CD1c-positive myeloid dendritic cell (primary cell): ENCODE measurements around the gene MIA2.
A peak's percentile ranks its signal among the peaks of the same experiment; 100 is the strongest.
"Not testable (repeated sequence)": the region's sequence is repeated elsewhere in the genome, so short reads cannot be mapped to it uniquely, and the experiment has no call there.

Source experiments
- DNase-seq: peaks from one replicate; pipeline ENCODE4 v3.0.0-alpha.2; 2016; ENCODE audit errors: extremely low spot score

The MIA2 gene

DNA sequence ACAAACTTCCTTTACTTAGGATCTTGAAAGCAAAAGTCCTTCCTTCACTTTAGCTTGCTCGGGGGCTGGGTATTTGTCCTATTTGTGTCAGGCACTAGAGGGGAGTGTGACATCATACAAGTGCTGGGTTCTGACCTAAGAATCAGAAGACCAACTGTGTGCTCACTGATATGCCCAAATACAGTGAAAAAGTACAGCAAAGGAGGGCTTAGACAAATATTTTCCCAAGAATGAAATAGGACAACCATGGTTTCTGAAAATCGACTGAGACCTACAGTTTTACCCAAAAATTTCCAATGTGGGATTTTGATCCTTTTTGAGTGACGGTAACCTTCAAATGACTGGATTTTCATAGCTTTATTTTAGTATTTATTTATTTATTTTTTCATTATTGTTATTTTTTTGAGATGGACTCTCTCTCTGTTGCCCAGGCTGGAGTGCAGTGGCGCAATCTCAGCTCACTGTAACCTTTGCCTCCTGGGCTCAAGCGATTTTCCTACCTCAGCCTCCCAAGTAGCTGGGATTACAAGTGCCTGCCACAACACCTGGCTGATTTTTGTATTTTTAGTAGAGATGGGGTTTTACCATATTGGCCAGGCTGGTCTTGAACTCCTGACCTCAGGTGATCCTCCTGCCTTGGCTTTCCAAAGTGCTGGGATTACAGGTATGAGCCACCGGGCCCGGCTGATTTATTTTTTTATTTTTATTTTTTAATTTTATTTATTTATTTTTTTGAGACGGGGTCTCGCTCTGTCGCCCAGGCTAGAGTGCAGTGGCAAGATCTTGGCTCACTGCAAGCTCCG lies 1.8 kb upstream of the MIA2 start:
- DNase-seq: peak; percentile 47

DNA sequence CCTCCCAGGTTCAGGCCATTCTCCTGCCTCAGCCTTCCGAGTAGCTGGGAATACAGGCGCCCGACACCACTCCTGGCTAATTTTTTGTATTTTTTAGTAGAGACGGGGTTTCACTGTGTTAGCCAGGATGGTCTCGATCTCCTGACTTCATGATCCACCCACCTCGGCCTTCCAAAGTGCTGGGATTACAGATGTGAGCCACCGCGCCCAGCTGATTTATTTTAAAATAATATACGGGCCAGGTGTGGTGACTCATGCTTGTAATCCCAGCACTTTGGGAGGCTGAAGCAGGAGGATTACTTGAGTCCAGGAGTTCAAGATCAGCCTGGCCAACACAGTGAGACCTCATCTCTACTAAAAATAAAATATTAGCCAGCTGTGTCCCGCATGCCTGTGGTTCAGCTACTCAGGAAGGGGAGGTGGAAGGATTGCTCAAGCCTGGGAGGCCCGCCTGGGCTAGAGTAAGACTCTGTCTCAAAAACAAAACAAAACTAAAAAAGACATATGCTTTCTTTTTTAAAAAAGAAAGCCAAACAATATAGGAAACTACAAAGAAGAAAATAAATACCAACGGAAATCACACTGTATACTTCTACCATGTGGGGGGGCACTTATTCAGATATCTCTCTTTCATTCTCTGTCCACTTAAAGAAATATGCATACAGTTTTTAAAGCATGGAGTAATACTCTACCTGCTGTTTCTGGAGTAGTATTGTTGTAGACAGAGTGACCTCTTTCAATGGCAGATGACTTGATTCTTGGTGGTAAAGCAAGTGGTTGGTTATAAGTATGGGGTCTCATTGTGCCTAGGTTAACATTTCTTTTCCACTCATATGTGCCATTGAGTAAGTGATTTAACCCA lies 930 bp upstream of the MIA2 start:
- no peak for DNase-seq

DNA sequence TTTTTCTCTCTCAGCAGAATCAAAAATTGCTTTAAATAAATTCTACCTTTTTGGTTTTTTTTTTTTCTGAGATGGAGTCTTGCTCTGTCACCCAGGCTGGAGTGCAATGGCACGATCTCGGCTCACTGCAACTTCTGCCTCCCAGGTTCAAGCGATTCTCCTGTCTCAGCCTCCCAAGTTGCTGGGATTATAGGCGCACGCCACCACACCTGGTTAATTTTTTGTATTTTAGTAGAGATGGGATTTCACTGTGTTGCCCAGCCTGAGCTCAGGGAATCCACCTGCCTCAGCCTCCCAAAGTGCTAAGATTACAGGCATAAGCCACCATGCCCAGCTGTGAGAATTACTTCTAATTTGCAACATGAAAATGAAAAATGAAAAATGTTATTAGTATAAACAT lies 1.3 kb downstream of the MIA2 start:
- not testable (repeated sequence) for DNase-seq

GRCh38 chr14:39235466-39235865 lies 1.8 kb downstream of the MIA2 start:
- DNase-seq: not testable (repeated sequence)

DNA sequence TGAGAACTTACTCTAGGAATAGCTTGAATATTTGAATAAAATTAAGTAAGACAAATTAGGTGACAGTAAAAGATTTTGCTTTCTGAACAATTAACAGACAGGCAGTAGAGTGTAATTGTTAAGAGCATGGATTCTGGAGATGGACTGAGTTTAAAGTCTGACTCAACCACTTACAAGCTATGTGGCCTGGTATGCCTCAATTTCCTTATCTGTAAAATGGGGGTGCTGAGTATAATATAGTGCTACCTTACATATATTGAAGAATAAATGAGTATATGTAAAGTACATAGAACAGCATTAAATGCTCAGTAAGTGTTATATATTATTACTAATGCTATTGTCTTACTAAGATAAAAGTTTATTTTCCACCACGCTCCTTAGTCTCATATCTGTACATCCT lies 7.1 kb downstream of the MIA2 start:
- no peak for DNase-seq

- DNase-seq: no peak
These were observed 7.9 kb downstream of the MIA2 start for GRCh38 chr14:39241637-39242036.

DNA sequence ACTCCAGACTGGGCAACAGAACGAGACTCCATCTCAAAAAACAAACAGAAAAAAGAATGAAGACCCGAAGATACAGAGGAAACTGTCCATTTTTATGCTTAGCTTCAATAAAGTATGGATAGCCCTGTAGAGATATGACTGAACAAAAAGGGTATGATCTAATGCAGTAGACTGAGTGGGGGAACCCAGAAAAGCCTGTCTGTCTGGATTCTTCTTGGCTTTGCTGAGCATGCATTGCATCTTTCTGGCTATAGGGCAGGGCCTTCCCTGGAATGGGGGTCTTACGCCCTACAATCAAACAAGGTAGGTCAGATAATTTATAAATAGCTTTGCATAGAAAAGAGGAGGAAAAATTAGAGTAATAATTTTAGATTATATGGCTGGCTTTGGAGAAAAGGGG lies 10.1 kb downstream of the MIA2 start:
- no peak for DNase-seq

GRCh38 chr14:39246618-39247017 lies 12.9 kb downstream of the MIA2 start:
- no peak for DNase-seq

GRCh38 chr14:39247256-39247655 lies 13.5 kb downstream of the MIA2 start:
- no peak for DNase-seq

DNA sequence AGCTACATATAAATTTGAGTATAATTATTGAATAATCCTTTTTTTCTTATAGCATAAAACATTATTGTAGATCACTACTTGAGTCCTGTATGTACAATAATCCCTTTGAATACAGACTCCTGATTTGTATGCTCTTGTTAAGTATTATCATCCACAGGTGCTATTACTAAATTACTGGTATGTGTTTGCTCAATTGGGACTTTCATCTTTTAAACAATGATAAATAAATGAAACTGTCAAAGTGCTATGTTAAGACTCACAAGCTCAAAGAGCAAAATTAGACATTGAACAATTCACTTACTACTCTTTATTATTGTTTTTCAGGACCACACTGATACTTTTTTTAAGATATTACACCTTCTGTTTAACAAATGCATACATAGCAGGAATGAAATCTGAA lies 17.8 kb downstream of the MIA2 start:
- no peak for DNase-seq

DNA sequence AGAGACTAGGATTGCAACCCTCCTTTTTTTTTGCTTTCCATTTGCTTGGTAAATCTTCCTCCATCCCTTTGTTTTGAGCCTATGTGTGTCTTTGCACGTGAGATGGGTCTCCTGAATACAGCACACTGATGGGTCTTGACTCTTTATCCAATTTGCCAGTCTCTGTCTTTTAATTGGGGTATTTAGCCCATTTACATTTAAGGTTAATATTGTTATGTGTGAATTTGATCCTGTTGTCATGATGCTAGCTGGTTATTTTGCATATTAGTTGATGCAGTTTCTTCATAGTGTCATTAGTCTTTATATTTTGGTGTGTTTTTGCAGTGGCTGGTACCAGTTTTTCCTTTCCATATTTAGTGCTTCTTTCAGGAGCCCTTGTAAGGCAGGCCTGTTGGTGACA lies 23.7 kb downstream of the MIA2 start:
- not testable (repeated sequence) for DNase-seq

DNA sequence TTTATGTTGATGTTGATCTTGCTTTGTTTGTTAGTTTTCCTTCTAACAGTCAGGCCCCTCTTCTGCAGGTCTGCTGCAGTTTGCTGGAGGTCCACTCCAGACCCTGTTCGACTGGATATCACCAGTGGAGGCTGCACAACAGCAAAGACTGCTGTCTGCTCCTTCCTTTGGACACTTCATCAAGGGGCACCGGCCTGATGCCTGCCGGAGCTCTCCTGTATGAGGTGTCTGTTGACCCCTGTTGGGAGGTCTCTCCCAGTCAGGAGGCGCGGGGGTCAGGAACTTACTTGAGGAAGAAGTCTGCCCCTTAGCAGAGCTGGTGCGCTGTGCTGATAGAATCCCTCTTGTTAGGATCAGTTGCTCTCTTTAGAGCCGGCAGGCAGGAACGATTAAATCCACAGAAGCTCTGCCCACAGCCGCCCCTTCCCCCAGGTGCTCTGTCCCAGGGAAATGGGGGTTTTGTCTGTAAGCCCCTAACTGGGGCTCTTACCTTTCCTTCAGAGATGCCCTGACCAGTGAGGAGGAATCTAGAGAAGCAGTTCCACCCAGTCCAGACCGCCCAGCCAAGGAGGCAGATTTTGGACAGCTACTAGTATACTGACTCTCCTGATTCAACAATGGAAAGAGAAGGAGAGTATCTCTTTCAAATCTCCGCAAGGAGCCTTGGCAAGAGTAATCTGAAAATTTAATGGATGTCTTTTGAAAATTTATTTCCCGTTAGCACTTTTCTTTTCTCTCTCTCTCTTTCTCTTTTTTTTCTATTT lies 25.2 kb downstream of the MIA2 start:
- no peak for DNase-seq

GRCh38 chr14:39260161-39260560 lies 26.4 kb downstream of the MIA2 start:
- not testable (repeated sequence) for DNase-seq

- DNase-seq: not testable (repeated sequence)
These were observed 28.5 kb downstream of the MIA2 start for GRCh38 chr14:39262214-39262613.

DNA sequence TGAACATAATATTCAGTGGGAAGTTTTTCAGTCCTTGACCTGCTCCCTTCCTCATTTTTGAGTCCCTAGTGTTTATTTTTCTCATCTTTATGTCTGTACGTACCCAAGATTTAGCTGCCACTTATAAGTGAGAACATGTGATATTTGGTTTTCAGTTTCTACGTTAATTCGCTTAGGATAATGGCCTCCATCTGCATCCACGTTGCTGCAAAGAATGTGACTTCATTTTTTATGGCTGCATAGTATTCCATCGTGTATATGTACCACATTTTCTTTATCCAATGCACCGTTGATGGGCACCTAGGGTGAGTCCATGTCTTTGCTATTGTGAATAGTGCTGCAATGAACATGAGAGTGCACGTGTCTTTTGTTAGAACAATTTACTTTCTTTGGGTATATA lies 30.3 kb downstream of the MIA2 start:
- DNase-seq: no peak

GRCh38 chr14:39264558-39264957 lies 30.8 kb downstream of the MIA2 start:
- no peak for DNase-seq

DNA sequence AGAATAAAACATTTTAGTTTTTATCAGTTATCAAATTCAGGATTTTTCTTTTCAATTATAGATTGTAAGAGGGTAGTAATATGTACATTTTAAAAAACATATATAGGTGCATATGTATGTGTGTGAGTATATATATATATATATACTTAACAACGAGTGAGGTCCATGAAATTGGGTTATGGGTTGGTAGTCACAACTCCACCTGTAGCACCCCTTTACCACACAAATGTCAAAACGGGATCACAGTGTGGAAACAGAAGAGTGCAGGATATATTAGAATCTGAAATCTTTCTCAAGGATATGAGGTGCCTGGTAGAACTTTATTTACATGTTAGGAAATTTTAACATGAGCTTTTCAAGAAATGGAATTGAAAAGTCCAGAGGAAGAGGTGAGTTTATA lies 31.3 kb downstream of the MIA2 start:
- no peak for DNase-seq

- DNase-seq: peak; percentile 20
These were observed 32.2 kb downstream of the MIA2 start for GRCh38 chr14:39265806-39266524.

GRCh38 chr14:39266525-39266870 lies 32.8 kb downstream of the MIA2 start:
- DNase-seq: no peak

DNA sequence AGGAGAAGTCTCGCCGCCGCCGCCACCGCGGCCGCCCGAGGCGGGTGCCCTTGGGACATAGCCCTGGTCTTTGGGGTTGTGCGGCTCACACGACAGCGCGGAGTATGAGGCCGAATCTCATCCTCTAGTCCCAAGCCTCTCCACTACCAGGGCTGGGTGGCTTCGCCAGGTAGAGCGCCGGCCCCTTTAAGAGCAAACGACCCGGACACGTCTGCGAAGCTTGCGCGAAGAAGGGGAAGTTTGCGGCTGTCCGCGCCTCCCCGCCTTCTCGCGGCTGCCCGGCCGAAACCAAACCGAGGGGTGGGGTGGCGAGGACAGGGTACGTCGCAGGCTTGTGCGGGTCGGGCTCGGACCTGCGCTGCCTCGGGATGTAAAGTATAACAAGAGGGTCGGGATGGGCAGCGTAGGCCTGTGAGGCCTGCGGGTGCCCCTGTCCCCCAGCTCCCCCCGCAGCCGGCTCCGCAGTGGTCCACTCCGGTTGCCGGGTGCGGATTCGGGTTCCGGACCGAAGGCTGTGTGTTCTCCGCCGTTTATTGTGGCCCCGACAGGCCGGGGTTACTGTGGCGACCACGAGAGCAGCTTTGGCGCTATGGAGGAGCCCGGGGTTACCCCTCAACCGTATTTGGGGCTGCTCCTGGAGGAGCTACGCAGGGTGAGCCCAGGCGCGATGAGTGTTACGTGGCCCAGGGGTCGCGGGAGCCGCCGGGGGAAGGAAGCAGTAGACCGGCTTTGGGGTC lies 33.3 kb downstream of the MIA2 start:
- DNase-seq: peak; percentile 87

- peak; percentile 29 for DNase-seq
These were observed 33.9 kb downstream of the MIA2 start for GRCh38 chr14:39267608-39268005.
